ENCODE data around the gene KCNK18.

GRCh38 chr10:117178190-117178589, 19.1 kb upstream of the KCNK18 start:
- TF ChIP-seq CTCF (conservative IDR thresholded peaks at IDR 0.05; ENCODE audit: low read length) = no peak
- no peak for TF ChIP-seq EZH2phosphoT487 (IDR thresholded peaks at IDR 0.05; ENCODE audit: borderline replicate concordance, low read depth, low read length)
